Neutrophil (primary cell): ENCODE measurements around the gene DNAJB7.
"Not testable (repeated sequence)": the region's sequence is repeated elsewhere in the genome, so short reads cannot be mapped to it uniquely, and the experiment has no call there.

Experiments
- H3K27ac ChIP-seq: fragments of 200-600 bp; sonication (generic); 2 replicates; pipeline ENCODE4 v1.5.1; 2016; ENCODE audit warnings: mild to moderate bottlenecking, moderate library complexity
- H3K27me3 ChIP-seq: fragments of 200-600 bp; sonication (generic); 2 replicates; pipeline ENCODE4 v1.6.0; 2016; ENCODE audit warnings: mild to moderate bottlenecking
- H3K36me3 ChIP-seq: fragments of 200-600 bp; sonication (generic); 2 replicates; pipeline ENCODE4 v1.5.1; 2017
- H3K4me1 ChIP-seq, 2 experiments: fragments of 200-600 bp in 1 of 2; sonication (generic) in 1 of 2; 1 replicate in 1 of 2; 2 replicates in 1 of 2; pipeline versions ENCODE4 v1.5.1 to v1.6.1; 2013 to 2016; ENCODE audit warnings: low read depth in 1 of 2, low read length in 1 of 2, mild to moderate bottlenecking in 1 of 2, moderate library complexity in 1 of 2; ENCODE audit not compliant: control insufficient read depth in 1 of 2, insufficient read depth in 1 of 2
- H3K4me3 ChIP-seq, 2 experiments: fragments of 200-600 bp in 1 of 2; sonication (generic) in 1 of 2; 1 replicate in 1 of 2; 2 replicates in 1 of 2; pipeline ENCODE4 v1.5.1; 2013 to 2016; ENCODE audit warnings: low read depth in 1 of 2, low read length in 1 of 2, mild to moderate bottlenecking in 1 of 2, moderate library complexity in 1 of 2
- H3K9me3 ChIP-seq: fragments of 200-600 bp; sonication (generic); 2 replicates; pipeline ENCODE4 v1.5.1; 2016
- TF ChIP-seq, protein P1 (sequence below): fragments of 200-600 bp; sonication (generic); IDR thresholded peaks from 2 replicates; pipeline ENCODE4 v1.5.1; 2016; ENCODE audit warnings: antibody characterized with exemption

The DNAJB7 gene

DNA sequence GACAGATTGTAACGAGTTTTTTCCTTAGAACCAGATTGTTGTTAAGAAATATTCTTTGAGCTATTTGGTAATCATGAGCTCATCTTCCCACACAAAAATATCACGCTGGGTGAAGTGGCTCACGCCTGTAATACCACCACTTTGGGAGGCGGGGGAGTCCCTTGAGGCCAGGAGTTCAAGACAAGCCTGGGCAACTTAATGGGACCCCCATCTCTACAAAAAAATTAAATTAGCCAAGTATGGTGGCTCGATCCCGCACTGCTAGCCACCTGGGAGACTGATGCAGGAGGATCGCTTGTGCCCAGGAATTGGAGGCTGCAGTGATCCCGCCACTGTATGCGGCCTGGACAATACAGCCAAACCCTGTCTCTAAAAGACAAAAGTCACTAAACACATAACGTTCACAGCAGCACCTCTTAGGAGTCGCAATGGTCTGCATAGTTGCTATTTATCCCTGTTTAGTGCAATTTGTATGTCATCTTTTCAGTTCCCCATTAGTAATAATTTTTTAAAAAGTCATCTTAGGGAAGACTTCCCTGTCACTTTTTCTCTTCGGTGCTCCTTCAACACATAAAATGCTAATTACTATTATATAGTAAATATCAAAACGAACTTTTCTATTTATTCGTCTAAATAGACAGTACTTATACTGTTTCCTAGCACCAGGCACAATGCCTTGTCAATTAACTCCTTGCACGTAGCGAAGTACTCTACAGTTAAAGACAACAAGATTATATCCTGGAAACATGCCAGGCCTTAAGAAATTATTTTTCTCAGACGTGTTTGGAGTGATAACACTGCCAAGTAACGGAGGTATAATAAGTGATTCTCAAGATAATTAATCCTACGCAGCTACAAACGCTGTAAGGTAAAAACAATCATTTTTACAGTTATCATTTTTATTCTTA, 6.6 kb downstream of the DNAJB7 start:
- Histone ChIP-seq H3K9me3 (no peaks in the 10 kb centered on the region), H3K27me3 (no peaks in the 10 kb centered on the region), H3K4me3 (peak overlapping the region; percentile 94 to 97), H3K27ac (peak overlapping the region; percentile 98), H3K4me1 (peaks cover 27 to 29% of the 10 kb centered on the region in 2 experiments), H3K36me3 (no peaks in the 10 kb centered on the region)
- TF ChIP-seq, protein P1, sequence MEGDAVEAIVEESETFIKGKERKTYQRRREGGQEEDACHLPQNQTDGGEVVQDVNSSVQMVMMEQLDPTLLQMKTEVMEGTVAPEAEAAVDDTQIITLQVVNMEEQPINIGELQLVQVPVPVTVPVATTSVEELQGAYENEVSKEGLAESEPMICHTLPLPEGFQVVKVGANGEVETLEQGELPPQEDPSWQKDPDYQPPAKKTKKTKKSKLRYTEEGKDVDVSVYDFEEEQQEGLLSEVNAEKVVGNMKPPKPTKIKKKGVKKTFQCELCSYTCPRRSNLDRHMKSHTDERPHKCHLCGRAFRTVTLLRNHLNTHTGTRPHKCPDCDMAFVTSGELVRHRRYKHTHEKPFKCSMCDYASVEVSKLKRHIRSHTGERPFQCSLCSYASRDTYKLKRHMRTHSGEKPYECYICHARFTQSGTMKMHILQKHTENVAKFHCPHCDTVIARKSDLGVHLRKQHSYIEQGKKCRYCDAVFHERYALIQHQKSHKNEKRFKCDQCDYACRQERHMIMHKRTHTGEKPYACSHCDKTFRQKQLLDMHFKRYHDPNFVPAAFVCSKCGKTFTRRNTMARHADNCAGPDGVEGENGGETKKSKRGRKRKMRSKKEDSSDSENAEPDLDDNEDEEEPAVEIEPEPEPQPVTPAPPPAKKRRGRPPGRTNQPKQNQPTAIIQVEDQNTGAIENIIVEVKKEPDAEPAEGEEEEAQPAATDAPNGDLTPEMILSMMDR, result no peak

DNA sequence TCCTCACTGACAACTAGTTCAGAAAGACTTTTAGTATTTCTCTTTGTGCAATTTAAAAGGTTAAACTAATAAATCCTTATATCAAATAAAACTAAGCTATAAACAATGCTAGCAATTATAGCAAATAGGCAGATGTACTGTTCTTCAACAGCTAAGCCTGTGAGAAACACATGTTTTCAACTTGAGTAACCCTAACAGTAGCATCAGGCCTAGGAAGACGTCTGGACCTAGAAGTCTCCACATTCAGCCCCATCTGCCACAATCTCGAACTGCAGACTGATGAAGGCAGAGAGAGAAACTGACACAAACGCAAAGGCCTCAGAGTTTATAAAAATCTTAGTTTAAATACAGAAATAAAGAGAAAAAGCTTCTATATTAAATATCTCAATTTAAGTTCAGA, 8.0 kb downstream of the DNAJB7 start:
- Histone ChIP-seq H3K9me3 (no peaks in the 10 kb centered on the region), H3K4me1 (peaks cover 27 to 29% of the 10 kb centered on the region in 2 experiments), H3K27me3 (no peaks in the 10 kb centered on the region), H3K27ac (no peak overlapping the region), H3K4me3 (no peak overlapping the region), H3K36me3 (peaks cover 2% of the 10 kb centered on the region)
- TF ChIP-seq, protein P1, result no peak

DNA sequence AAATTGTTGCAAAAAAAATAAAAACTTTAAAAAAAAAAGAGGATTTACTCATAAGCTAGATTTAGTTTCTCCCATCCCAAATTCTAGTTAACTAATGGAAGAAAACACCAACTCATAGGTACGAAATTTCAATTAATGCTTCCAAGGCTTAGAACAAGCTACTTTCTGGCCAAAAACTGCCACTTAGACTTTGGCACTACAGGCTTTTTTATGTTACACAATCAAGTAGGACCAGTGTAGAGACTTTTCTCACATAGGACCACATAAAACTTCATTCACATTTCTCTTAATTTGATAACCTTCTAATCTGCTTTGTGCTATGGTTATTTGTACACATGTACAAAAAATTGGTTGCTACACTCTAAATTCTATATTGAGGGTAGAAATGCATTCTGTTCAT, 8.6 kb downstream of the DNAJB7 start:
- H3K27ac ChIP-seq, result no peak overlapping the region
- H3K4me3 ChIP-seq, result no peak overlapping the region
- H3K27me3 ChIP-seq, result no peaks in the 10 kb centered on the region
- H3K36me3 ChIP-seq, result peaks cover 5% of the 10 kb centered on the region
- no peaks in the 10 kb centered on the region for H3K9me3 ChIP-seq
- TF ChIP-seq, protein P1, result no peak
- H3K4me1 ChIP-seq, result peaks cover 27 to 29% of the 10 kb centered on the region in 2 experiments

DNA sequence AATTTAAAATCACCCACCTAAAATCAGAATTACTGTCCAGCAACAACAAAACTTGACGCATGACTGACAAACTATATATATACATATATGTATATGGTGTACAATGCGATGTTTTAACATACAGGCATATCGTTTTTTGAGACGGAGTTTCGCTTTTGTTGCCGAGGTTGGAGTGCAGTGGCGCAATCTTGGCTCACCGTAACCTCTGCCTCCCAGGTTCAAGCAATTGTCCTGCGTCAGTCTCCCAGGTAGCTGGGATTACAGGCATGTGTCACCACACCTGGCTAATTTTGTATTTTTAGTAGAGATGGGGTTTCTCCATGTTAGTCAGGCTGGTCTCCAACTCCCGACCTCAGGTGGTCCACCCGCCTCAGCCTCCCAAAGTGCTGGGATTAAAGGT, 16.1 kb downstream of the DNAJB7 start:
- H3K27me3 ChIP-seq, H3K4me3 ChIP-seq, H3K4me1 ChIP-seq, H3K27ac ChIP-seq, H3K9me3 ChIP-seq: not testable (repeated sequence)
- H3K36me3 ChIP-seq, result peaks cover 52% of the 10 kb centered on the region

DNA sequence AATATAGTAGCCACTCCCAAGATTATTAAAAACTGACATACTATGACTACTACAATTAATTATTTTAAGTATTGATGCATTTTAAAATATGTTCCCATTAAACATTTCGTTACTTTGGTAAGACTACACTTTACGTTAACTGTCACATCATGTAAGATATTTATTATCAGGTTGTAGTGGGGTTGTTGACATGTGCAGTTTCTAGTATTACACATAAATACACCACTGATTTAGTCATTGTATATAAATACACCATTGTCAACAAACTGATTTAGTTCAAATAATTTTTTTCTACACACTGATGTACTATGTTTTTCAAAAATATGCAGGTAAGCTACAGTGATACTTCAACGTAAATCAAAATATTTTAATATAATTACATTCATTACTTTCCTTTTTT, 17.0 kb downstream of the DNAJB7 start:
- Histone ChIP-seq H3K4me3 (no peak overlapping the region), H3K9me3 (no peaks in the 10 kb centered on the region), H3K4me1 (no peaks in the 10 kb centered on the region), H3K27me3 (no peaks in the 10 kb centered on the region), H3K27ac (no peak overlapping the region), H3K36me3 (peaks cover 60% of the 10 kb centered on the region)
- TF ChIP-seq, protein P1, result no peak

DNA sequence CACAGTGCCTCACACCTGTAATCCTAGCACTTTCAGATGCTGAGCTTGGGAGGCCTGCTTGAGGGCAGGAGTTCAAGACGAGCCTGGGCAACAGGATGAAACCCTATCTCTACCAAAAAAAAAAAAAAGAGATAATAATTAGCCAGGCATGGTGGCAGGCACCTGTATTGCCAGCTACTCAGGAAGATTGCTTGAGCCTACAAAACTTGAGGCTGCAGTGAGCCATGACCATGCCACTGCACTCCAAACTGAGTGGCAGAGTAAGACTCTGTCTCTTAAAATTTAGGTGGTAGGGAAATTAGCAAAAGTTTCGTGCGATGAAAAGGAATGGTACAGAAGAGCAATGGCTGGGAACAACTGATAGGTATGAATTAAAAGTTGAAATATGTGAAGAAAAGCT, 23.4 kb downstream of the DNAJB7 start:
- Histone ChIP-seq H3K4me3 (no peak overlapping the region), H3K27ac (no peak overlapping the region), H3K9me3 (no peaks in the 10 kb centered on the region), H3K36me3 (peaks cover 77% of the 10 kb centered on the region), H3K27me3 (no peaks in the 10 kb centered on the region), H3K4me1 (no peaks in the 10 kb centered on the region)
- TF ChIP-seq, protein P1, result no peak
